Stomach (tissue), 9 donors: ENCODE measurements around the gene JAG1. TPM values are rescaled to one million over a fixed set of nuclear protein-coding genes. Genes with fewer than 3 reads are reported as not detected.

Experiments used
- DNase-seq, 2 donors: peaks; one replicate each; pipeline versions ENCODE4 v3.0.0 to v3.0.0-alpha.2; 2013 to 2019
- H3K27ac ChIP-seq, 5 donors: fragments of 200-600 bp in 4 of 5; sonication (generic) in 4 of 5; one replicate each; pipeline ENCODE4 v1.5.1; 2013 to 2019; ENCODE audit warnings: mild to moderate bottlenecking in 1 of 5, moderate library complexity in 1 of 5
- H3K27me3 ChIP-seq, 3 donors: fragments of 200-600 bp; sonication (generic); one replicate each; pipeline ENCODE4 v1.5.1; 2017 to 2019; ENCODE audit warnings: mixed run types in 1 of 3
- H3K36me3 ChIP-seq, 4 donors: fragments of 200-600 bp; sonication (generic); 1 replicate in 3 of 4; 2 replicates in 1 of 4; pipeline ENCODE4 v1.5.1; 2016 to 2019
- H3K4me1 ChIP-seq, 4 donors: fragments of 200-600 bp; sonication (generic); one replicate each; pipeline ENCODE4 v1.5.1; 2016 to 2019
- H3K4me3 ChIP-seq, 4 donors: fragments of 200-600 bp; sonication (generic) in 3 of 4; one replicate each; pipeline ENCODE4 v1.5.1; 2016 to 2019; ENCODE audit warnings: mild to moderate bottlenecking in 1 of 4
- H3K9me3 ChIP-seq, 4 donors: fragments of 200-600 bp; sonication (generic); one replicate each; pipeline ENCODE4 v1.5.1; 2016 to 2019
- EP300 ChIP-seq: sonication (generic); formaldehyde crosslinking; IDR thresholded peaks from one replicate; pipeline ENCODE4 v1.6.1; 2017; ENCODE audit warnings: antibody characterized with exemption
- POLR2A ChIP-seq, 4 donors: fragments of 450-650 bp; IDR thresholded peaks; one replicate each; pipeline ENCODE4 v1.6.1; 2016; ENCODE audit warnings: antibody characterized with exemption in 4 of 4, control low read depth in 2 of 4, mild to moderate bottlenecking in 1 of 4, moderate library complexity in 1 of 4
- POLR2AphosphoS5 ChIP-seq, 3 donors: sonication (generic); formaldehyde crosslinking; IDR thresholded peaks; one replicate each; pipeline ENCODE4 v1.6.1; 2016; ENCODE audit warnings: antibody characterized with exemption in 3 of 3
- WGBS, 5 donors: extraction: QIAGEN DNeasy Blood & Tissue Kit in 3 of 5; methylation state at CpG; one replicate each; pipeline versions ENCODE4 v1.1.5 to v1.1.7; 2013 to 2018; 5-methylcytosine and 5-hydroxymethylcytosine counted together
- intact Hi-C: fragments of 100-400 bp; cut with DNase I; formaldehyde crosslinking; loops from one replicate; pipeline ENCODE4 v1.15.1; 2023; ENCODE audit warnings: low total_unique reads
- polyA plus RNA-seq, 3 donors: library from polyadenylated mRNA; stranded (reverse); fragments of 200-250 nt; gene quantifications; one replicate each; pipeline ENCODE4 v1.2.3, GENCODE V29; 2013
- total RNA-seq, 5 donors: library from RNA; depleted of rRNA; stranded (reverse); fragments of >200 nt; gene quantifications; one replicate each; pipeline versions ENCODE4 v1.1.0 to v1.2.3, GENCODE V29; 2014 to 2016
- TF ChIP-seq, protein P1 (sequence below), 7 experiments: fragments of 450-650 bp in 4 of 7; fragments of 200-600 bp in 3 of 7; sonication (generic) in 3 of 7; IDR thresholded peaks; one replicate each; pipeline ENCODE4 v1.5.1; 2016 to 2019; ENCODE audit warnings: antibody characterized with exemption in 7 of 7, control low read depth in 2 of 7, mild to moderate bottlenecking in 1 of 7
- donor health status: healthy with polysubstance abuse.
- donor health status: Bipolar disorder and iron deficiency.
- donor health status: healthy.

The JAG1 gene
- total and polyA plus RNA-seq, 8 donors, result 5.2 to 133 (median 62.2) TPM

DNA sequence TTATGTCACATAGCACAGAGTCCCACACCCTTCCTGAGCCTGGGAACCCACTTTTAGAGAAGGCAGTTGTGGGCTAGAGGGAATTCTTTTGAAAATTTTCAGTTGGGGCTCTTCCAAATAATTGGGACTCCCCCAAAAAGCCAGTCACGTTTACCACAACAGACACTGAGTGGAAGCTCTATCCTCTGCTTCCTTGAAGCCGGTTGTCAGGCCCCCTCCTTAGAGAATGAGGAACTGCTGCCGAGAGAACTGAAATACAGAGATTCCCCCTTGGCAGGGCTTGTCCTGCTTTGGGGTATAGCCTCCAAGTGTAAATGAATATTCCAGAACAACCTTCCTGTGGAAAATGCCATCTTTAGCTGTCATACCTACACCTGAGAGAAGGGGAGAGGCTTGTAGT is 2.7 kb upstream of the JAG1 start:
- H3K36me3 ChIP-seq, result no peaks in the 10 kb centered on the region
- no peak for DNase-seq
- no peaks in the 10 kb centered on the region for H3K27me3 ChIP-seq
- no peak overlapping the region for H3K4me3 ChIP-seq
- no peaks in the 10 kb centered on the region for H3K9me3 ChIP-seq
- intact Hi-C loops, result no loop called here
- no peak overlapping the region for H3K27ac ChIP-seq
- TF ChIP-seq EP300 (no peak), POLR2AphosphoS5 (IDR thresholded peaks at IDR 0.05) (no peak), POLR2A (IDR thresholded peaks at IDR 0.05) (no peak)
- TF ChIP-seq, protein P1, sequence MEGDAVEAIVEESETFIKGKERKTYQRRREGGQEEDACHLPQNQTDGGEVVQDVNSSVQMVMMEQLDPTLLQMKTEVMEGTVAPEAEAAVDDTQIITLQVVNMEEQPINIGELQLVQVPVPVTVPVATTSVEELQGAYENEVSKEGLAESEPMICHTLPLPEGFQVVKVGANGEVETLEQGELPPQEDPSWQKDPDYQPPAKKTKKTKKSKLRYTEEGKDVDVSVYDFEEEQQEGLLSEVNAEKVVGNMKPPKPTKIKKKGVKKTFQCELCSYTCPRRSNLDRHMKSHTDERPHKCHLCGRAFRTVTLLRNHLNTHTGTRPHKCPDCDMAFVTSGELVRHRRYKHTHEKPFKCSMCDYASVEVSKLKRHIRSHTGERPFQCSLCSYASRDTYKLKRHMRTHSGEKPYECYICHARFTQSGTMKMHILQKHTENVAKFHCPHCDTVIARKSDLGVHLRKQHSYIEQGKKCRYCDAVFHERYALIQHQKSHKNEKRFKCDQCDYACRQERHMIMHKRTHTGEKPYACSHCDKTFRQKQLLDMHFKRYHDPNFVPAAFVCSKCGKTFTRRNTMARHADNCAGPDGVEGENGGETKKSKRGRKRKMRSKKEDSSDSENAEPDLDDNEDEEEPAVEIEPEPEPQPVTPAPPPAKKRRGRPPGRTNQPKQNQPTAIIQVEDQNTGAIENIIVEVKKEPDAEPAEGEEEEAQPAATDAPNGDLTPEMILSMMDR (IDR thresholded peaks at IDR 0.05), result no peak
- H3K4me1 ChIP-seq, result peaks cover 9 to 19% (median 15%) of the 10 kb centered on the region in 4 donors
- WGBS, 5 donors, result 60 to 90% (median 68%) methylated on average over 3 of the region's 3 CpGs

DNA sequence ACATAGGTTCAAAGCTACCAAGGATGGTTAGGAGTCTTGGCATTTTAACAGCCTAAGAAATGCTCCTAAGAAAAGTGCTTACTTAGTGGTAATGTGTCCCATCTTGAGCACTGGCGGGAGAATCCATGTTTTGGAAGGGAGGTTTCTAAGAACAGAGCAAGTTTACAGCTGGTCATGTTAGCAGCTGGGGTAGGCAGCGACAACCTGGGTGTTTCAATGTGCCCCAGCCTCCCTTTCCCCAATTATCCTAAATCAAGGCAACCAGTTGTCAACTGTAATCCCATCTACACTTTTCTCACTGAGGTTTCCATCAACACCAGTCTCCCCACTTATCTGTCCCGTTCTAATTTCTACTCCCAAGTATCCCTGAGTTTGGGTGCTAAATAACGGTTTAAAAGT is 1.6 kb upstream of the JAG1 start:
- Histone ChIP-seq H3K4me3 (peak overlapping the region; percentile 78 to 94 (median 88)), H3K27ac (peak overlapping the region; percentile 36 to 99 (median 98)), H3K36me3 (no peaks in the 10 kb centered on the region), H3K27me3 (no peaks in the 10 kb centered on the region), H3K9me3 (no peaks in the 10 kb centered on the region), H3K4me1 (peaks cover 9 to 29% (median 25%) of the 10 kb centered on the region in 4 donors)
- 93 to 96% (median 95%) methylated on average over 4 of the region's 4 CpGs for WGBS, 5 donors
- DNase-seq, result no peak
- TF ChIP-seq, protein P1 (IDR thresholded peaks at IDR 0.05), result no peak
- TF ChIP-seq POLR2AphosphoS5 (IDR thresholded peaks at IDR 0.05), result no peak
- TF ChIP-seq POLR2A (IDR thresholded peaks at IDR 0.05), result no peak
- no peak for TF ChIP-seq EP300
- intact Hi-C loops, result no loop called here

- 1 to 4% (median 2%) methylated on average over 16 to 38 of the region's 38 CpGs for WGBS, 5 donors
Measured at GRCh38 chr20:10674684-10675449, 1.1 kb upstream of the JAG1 start.

DNA sequence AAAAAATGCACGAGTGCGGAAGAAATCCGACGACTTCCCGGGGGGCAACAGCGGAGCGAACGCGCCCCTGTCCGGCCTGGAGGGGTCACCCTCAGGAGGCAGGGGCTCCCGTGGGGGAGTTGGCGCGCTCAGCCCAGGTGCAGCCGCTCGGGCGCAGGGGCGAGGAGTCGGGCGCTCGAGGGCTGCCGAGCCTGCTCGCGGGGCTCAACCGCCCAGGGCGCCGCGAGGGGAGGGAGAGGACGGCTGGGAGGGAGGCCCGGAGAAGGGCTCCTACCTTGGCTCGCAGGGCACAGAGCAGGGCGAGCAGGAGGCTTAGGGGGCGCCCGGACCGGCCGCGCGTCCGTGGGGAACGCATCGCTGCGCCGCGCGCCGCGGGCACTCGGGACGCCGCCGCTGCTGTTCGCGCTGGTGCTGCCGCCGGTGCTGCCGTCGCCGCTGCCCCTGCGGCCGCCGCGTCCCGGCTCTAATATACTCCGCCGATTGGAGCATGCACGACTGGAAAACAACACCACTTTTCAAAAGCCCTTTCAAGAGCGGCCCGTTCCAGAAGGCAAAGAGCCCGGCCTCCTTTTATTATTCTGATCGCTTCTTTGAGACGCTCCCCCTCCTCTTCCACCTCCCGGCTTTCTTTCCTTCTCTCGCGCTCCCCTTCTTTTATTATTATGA is 490 bp downstream of the JAG1 start:
- TF ChIP-seq POLR2A (IDR thresholded peaks at IDR 0.05), result no peak
- TF ChIP-seq EP300, result no peak
- TF ChIP-seq POLR2AphosphoS5 (IDR thresholded peaks at IDR 0.05), result no peak
- TF ChIP-seq, protein P1 (IDR thresholded peaks at IDR 0.05), result no peak
- 0 to 1% (median 0%) methylated on average over 44 to 72 of the region's 73 CpGs for WGBS, 5 donors
- no peaks in the 10 kb centered on the region for H3K27me3 ChIP-seq
- DNase-seq, result peak; percentile 42 to 74
- peaks cover 0 to 8% (median 5%) of the 10 kb centered on the region in 4 donors for H3K36me3 ChIP-seq
- H3K4me3 ChIP-seq, result peak overlapping the region; percentile 78 to 94 (median 88)
- H3K9me3 ChIP-seq, result no peaks in the 10 kb centered on the region
- intact Hi-C loops, result no loop called here
- H3K27ac ChIP-seq, result peak overlapping the region; percentile 95 to 100 (median 98)
- H3K4me1 ChIP-seq, result peaks cover 17 to 46% (median 41%) of the 10 kb centered on the region in 4 donors

More at GRCh38 chr20:10674684-10675449, 1.1 kb upstream of the JAG1 start:
- Histone ChIP-seq H3K27ac (peak overlapping the region; percentile 95 to 100 (median 98)), H3K4me3 (peak overlapping the region; percentile 78 to 94 (median 88)), H3K36me3 (no peaks in the 10 kb centered on the region), H3K9me3 (no peaks in the 10 kb centered on the region), H3K4me1 (peaks cover 13 to 34% (median 30%) of the 10 kb centered on the region in 4 donors), H3K27me3 (no peaks in the 10 kb centered on the region)
- DNase-seq, result peak; percentile 84 to 94
- TF ChIP-seq EP300 (no peak), POLR2AphosphoS5 (IDR thresholded peaks at IDR 0.05) (peak in 1 of 3 donors; percentile 60)
- TF ChIP-seq, protein P1 (IDR thresholded peaks at IDR 0.05), result peak in 5 of 7 experiments; percentile 84 to 97 (median 91)
- intact Hi-C loops, result no loop called here
